Neural cell (in vitro differentiated cells): ENCODE data around the gene ITGA3. TPM values are rescaled to one million over a fixed set of nuclear protein-coding genes. Genes with fewer than 3 reads are reported as not detected.

Experiments used
- H2AFZ ChIP-seq: fragments of 200-600, 300-800 bp; sonication (generic), shearing (Covaris generic); 2 replicates; pipeline ENCODE4 v1.6.0; 2014; ENCODE audit warnings: low read depth, mild to moderate bottlenecking, antibody characterized with exemption, low read length, moderate library complexity
- H3F3A ChIP-seq: fragments of 200-600 bp; shearing (Covaris generic); 2 replicates; pipeline ENCODE4 v1.6.1; 2016; ENCODE audit warnings: mild to moderate bottlenecking, moderate library complexity, mixed read lengths, antibody characterized with exemption, low read length; ENCODE audit not compliant: insufficient read depth, poor library complexity, severe bottlenecking
- H3K27ac ChIP-seq: fragments of 200-600, 300-800 bp; sonication (generic), shearing (Covaris generic); 2 replicates; pipeline ENCODE4 v1.5.1; 2014; ENCODE audit warnings: mild to moderate bottlenecking, low read length, moderate library complexity
- H3K27me3 ChIP-seq: fragments of 300-800, 200-600 bp; sonication (generic), shearing (Covaris generic); 2 replicates; pipeline ENCODE4 v1.6.0; 2014; ENCODE audit warnings: mild to moderate bottlenecking, low read depth, low read length, moderate library complexity; ENCODE audit not compliant: insufficient read depth
- H3K36me3 ChIP-seq: fragments of 300-800, 200-600 bp; sonication (generic), shearing (Covaris generic); 2 replicates; pipeline ENCODE4 v1.5.1; 2014; ENCODE audit warnings: mild to moderate bottlenecking, antibody characterized with exemption, low read length, moderate library complexity; ENCODE audit not compliant: insufficient read depth
- H3K4me2 ChIP-seq: fragments of 300-800, 200-600 bp; sonication (generic), shearing (Covaris generic); 2 replicates; pipeline ENCODE4 v1.6.0; 2014; ENCODE audit warnings: mild to moderate bottlenecking, low read length
- H3K4me3 ChIP-seq: fragments of 300-800, 200-600 bp; sonication (generic), shearing (Covaris generic); 2 replicates; pipeline ENCODE4 v1.5.1; 2014; ENCODE audit warnings: mild to moderate bottlenecking, low read length, moderate library complexity
- H3K79me2 ChIP-seq: fragments of 200-600 bp; shearing (Covaris generic); replicated peaks from 2 replicates; pipeline ENCODE4 v1.6.0; 2014; ENCODE audit warnings: mild to moderate bottlenecking, low read length, moderate library complexity; ENCODE audit not compliant: insufficient read depth
- H3K9ac ChIP-seq: fragments of 300-800, 200-600 bp; sonication (generic), shearing (Covaris generic); 2 replicates; pipeline ENCODE4 v1.6.1; 2016; ENCODE audit warnings: mild to moderate bottlenecking, low read length, mixed read lengths
- H3K9me2 ChIP-seq: fragments of 200-600 bp; shearing (Covaris generic); 2 replicates; pipeline ENCODE4 v1.6.1; 2016; ENCODE audit warnings: mild to moderate bottlenecking, low read length, mixed read lengths; ENCODE audit not compliant: insufficient read depth
- H3K9me3 ChIP-seq: fragments of 200-600, 300-800 bp; sonication (generic), shearing (Covaris generic); 2 replicates; pipeline ENCODE4 v1.6.1; 2016; ENCODE audit warnings: mild to moderate bottlenecking, mixed run types, low read length, moderate library complexity, mixed read lengths
- H4K20me1 ChIP-seq: fragments of 200-600 bp; shearing (Covaris generic); 2 replicates; pipeline ENCODE4 v1.6.1; 2016; ENCODE audit warnings: mild to moderate bottlenecking, mixed run types; ENCODE audit not compliant: insufficient read depth
- EP300 ChIP-seq: fragments of 450-650 bp; conservative IDR thresholded peaks from 2 replicates; pipeline ENCODE4 v1.6.1; 2014; ENCODE audit warnings: antibody characterized with exemption, mild to moderate bottlenecking, moderate library complexity; ENCODE audit not compliant: poor library complexity, severe bottlenecking
- EZH2 ChIP-seq: fragments of 200-600, 300-800 bp; shearing (Covaris generic), sonication (generic); IDR thresholded peaks from 2 replicates; pipeline ENCODE4 v1.6.1; 2014; ENCODE audit warnings: antibody characterized with exemption, low read length, borderline replicate concordance, mild to moderate bottlenecking; ENCODE audit not compliant: insufficient read depth, poor library complexity, severe bottlenecking
- MXI1 ChIP-seq: fragments of 450-650 bp; conservative IDR thresholded peaks from 2 replicates; pipeline ENCODE4 v1.6.1; 2014; ENCODE audit warnings: antibody characterized with exemption, mild to moderate bottlenecking; ENCODE audit not compliant: poor library complexity, severe bottlenecking
- POLR2AphosphoS5 ChIP-seq: IDR thresholded peaks from 2 replicates; pipeline ENCODE4 v1.6.1; 2012
- RAD21 ChIP-seq: fragments of 450-650 bp; conservative IDR thresholded peaks from 2 replicates; pipeline ENCODE4 v1.6.1; 2014; ENCODE audit warnings: antibody characterized with exemption, mild to moderate bottlenecking, moderate library complexity
- SMC3 ChIP-seq: fragments of 450-650 bp; conservative IDR thresholded peaks from 2 replicates; pipeline ENCODE4 v1.6.1; 2014; ENCODE audit warnings: antibody characterized with exemption, mild to moderate bottlenecking, moderate library complexity; ENCODE audit not compliant: poor library complexity
- TAF1 ChIP-seq: IDR thresholded peaks from 2 replicates; pipeline ENCODE4 v1.6.1; 2012; ENCODE audit warnings: low read depth
- polyA plus RNA-seq: library from polyadenylated mRNA; depleted of rRNA; stranded (reverse); fragments of >200 nt; gene quantifications from 2 replicates; pipeline ENCODE4 v1.2.3, GENCODE V29; 2014
- TF ChIP-seq, protein P1 (sequence below): IDR thresholded peaks from 2 replicates; pipeline ENCODE4 v1.6.1; 2012; ENCODE audit warnings: borderline replicate concordance
- TF ChIP-seq, protein P2 (sequence below): fragments of 450-650 bp; IDR thresholded peaks from 2 replicates; pipeline ENCODE4 v1.5.1; 2014; ENCODE audit warnings: antibody characterized with exemption, mild to moderate bottlenecking, moderate library complexity; ENCODE audit not compliant: poor library complexity, severe bottlenecking

Gene ITGA3
- polyA plus RNA-seq, 1 donor from 2014 or later: 33.0 TPM

DNA sequence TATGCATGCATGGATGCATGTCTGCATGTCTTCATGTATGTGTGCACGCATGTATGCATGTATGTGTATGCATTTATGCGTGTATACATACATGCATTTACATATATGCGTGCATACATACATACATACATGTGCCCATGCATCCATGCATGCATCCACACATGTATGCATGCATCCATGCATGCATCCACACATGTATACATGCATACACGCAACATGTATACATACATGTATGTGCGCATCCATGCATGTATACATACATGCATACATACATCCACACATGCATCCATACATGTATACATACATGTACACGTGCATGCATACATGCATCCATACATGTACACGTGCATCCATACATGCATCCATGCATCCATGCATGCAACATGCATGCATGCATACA lies 31.1 kb upstream of the ITGA3 start:
- Histone ChIP-seq H3K36me3 (no peaks in the 10 kb centered on the region), H4K20me1 (no peaks in the 10 kb centered on the region), H3K27me3 (no peaks in the 10 kb centered on the region), H3K9me2 (no peaks in the 10 kb centered on the region), H3K27ac (no peak overlapping the region), H2AFZ (no peak overlapping the region), H3K79me2 (no peaks in the 10 kb centered on the region), H3K4me3 (no peak overlapping the region), H3F3A (no peaks in the 10 kb centered on the region), H3K9me3 (no peaks in the 10 kb centered on the region), H3K9ac (no peak overlapping the region), H3K4me2 (no peak overlapping the region)
- TF ChIP-seq EZH2 (no peak), RAD21 (no peak), EP300 (no peak), SMC3 (no peak), TAF1 (no peak), MXI1 (no peak), POLR2AphosphoS5 (no peak)
- TF ChIP-seq, protein P1, sequence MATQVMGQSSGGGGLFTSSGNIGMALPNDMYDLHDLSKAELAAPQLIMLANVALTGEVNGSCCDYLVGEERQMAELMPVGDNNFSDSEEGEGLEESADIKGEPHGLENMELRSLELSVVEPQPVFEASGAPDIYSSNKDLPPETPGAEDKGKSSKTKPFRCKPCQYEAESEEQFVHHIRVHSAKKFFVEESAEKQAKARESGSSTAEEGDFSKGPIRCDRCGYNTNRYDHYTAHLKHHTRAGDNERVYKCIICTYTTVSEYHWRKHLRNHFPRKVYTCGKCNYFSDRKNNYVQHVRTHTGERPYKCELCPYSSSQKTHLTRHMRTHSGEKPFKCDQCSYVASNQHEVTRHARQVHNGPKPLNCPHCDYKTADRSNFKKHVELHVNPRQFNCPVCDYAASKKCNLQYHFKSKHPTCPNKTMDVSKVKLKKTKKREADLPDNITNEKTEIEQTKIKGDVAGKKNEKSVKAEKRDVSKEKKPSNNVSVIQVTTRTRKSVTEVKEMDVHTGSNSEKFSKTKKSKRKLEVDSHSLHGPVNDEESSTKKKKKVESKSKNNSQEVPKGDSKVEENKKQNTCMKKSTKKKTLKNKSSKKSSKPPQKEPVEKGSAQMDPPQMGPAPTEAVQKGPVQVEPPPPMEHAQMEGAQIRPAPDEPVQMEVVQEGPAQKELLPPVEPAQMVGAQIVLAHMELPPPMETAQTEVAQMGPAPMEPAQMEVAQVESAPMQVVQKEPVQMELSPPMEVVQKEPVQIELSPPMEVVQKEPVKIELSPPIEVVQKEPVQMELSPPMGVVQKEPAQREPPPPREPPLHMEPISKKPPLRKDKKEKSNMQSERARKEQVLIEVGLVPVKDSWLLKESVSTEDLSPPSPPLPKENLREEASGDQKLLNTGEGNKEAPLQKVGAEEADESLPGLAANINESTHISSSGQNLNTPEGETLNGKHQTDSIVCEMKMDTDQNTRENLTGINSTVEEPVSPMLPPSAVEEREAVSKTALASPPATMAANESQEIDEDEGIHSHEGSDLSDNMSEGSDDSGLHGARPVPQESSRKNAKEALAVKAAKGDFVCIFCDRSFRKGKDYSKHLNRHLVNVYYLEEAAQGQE: no peak
- TF ChIP-seq, protein P2, sequence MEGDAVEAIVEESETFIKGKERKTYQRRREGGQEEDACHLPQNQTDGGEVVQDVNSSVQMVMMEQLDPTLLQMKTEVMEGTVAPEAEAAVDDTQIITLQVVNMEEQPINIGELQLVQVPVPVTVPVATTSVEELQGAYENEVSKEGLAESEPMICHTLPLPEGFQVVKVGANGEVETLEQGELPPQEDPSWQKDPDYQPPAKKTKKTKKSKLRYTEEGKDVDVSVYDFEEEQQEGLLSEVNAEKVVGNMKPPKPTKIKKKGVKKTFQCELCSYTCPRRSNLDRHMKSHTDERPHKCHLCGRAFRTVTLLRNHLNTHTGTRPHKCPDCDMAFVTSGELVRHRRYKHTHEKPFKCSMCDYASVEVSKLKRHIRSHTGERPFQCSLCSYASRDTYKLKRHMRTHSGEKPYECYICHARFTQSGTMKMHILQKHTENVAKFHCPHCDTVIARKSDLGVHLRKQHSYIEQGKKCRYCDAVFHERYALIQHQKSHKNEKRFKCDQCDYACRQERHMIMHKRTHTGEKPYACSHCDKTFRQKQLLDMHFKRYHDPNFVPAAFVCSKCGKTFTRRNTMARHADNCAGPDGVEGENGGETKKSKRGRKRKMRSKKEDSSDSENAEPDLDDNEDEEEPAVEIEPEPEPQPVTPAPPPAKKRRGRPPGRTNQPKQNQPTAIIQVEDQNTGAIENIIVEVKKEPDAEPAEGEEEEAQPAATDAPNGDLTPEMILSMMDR: no peak

GRCh38 chr17:50026046-50026675 lies 29.7 kb upstream of the ITGA3 start:
- Histone ChIP-seq H3K4me3 (no peak overlapping the region), H3K27me3 (no peaks in the 10 kb centered on the region), H3K9ac (no peak overlapping the region), H2AFZ (no peak overlapping the region), H3F3A (no peaks in the 10 kb centered on the region), H3K9me3 (no peaks in the 10 kb centered on the region), H3K27ac (no peak overlapping the region), H3K79me2 (no peaks in the 10 kb centered on the region), H3K4me2 (no peak overlapping the region), H3K9me2 (no peaks in the 10 kb centered on the region), H3K36me3 (no peaks in the 10 kb centered on the region), H4K20me1 (no peaks in the 10 kb centered on the region)
- no peak for TF ChIP-seq SMC3
- TF ChIP-seq EZH2: no peak
- TF ChIP-seq, protein P1: no peak
